CD8-positive, alpha-beta memory T cell (primary cell): ENCODE data around the gene HBZ. TPM values are rescaled to one million over a fixed set of nuclear protein-coding genes. Genes with fewer than 3 reads are reported as not detected.
A peak's percentile ranks its signal among the peaks of the same experiment; 100 is the strongest.

Experiments
- CTCF ChIA-PET: fragments of 350-600 bp; sonication (Branson Sonifier 250); formaldehyde crosslinking; loops from one replicate; lab custom pipeline; 2021; ENCODE audit warnings: antibody characterized with exemption; lab: Charles Lee
- POLR2A ChIA-PET: fragments of 350-600 bp; sonication (Branson Sonifier 250); formaldehyde crosslinking; loops from one replicate; lab custom pipeline; 2021; ENCODE audit warnings: antibody characterized with exemption; lab: Charles Lee
- DNase-seq, 5 donors: peaks; one replicate each; pipeline versions ENCODE4 v3.0.0 to v3.0.0-alpha.2; 2020 to 2022; ENCODE audit warnings: mixed read lengths in 1 of 5
- H3K27ac ChIP-seq: one replicate; pipeline ENCODE4 v1.7.0; 2013; ENCODE audit warnings: low read depth, mild to moderate bottlenecking, low read length, moderate library complexity
- H3K27me3 ChIP-seq: 2 replicates; pipeline ENCODE4 v1.7.0; 2013; ENCODE audit warnings: low read length, mild to moderate bottlenecking; ENCODE audit not compliant: insufficient read depth, poor library complexity, severe bottlenecking
- H3K36me3 ChIP-seq: 2 replicates; pipeline ENCODE4 v1.7.0; 2013; ENCODE audit warnings: mild to moderate bottlenecking, low read length, moderate library complexity; ENCODE audit not compliant: insufficient read depth
- H3K4me1 ChIP-seq: 2 replicates; pipeline ENCODE4 v1.7.0; 2013; ENCODE audit warnings: mild to moderate bottlenecking, low read length, moderate library complexity; ENCODE audit not compliant: insufficient read depth
- H3K4me3 ChIP-seq: 2 replicates; pipeline ENCODE4 v1.7.0; 2013; ENCODE audit warnings: mild to moderate bottlenecking, low read length
- H3K9me3 ChIP-seq: 2 replicates; pipeline ENCODE4 v1.7.0; 2013; ENCODE audit warnings: mild to moderate bottlenecking, low read length
- H3K27ac Mint-ChIP-seq, 8 donors: one replicate each; pipeline ENCODE4 v1.8.0; 2020 to 2021; ENCODE audit warnings: mixed read lengths in 8 of 8, mild to moderate bottlenecking in 6 of 8, inconsistent platforms in 3 of 8, moderate library complexity in 3 of 8
- H3K27me3 Mint-ChIP-seq, 2 donors: one replicate each; pipeline ENCODE4 v1.8.0; 2020 to 2021; ENCODE audit warnings: mixed read lengths in 2 of 2, mild to moderate bottlenecking in 1 of 2, moderate library complexity in 1 of 2
- H3K36me3 Mint-ChIP-seq, 3 donors: one replicate each; pipeline ENCODE4 v1.8.0; 2020 to 2021; ENCODE audit warnings: mixed read lengths in 3 of 3, inconsistent platforms in 1 of 3, mild to moderate bottlenecking in 1 of 3
- H3K4me1 Mint-ChIP-seq, 3 donors: one replicate each; pipeline ENCODE4 v1.8.0; 2020 to 2021; ENCODE audit warnings: mixed read lengths in 3 of 3, inconsistent platforms in 1 of 3, mild to moderate bottlenecking in 1 of 3
- H3K4me3 Mint-ChIP-seq, 7 donors: one replicate each; pipeline ENCODE4 v1.8.0; 2020 to 2021; ENCODE audit warnings: mixed read lengths in 7 of 7, mild to moderate bottlenecking in 6 of 7, moderate library complexity in 4 of 7, inconsistent platforms in 2 of 7
- H3K9me3 Mint-ChIP-seq, 5 donors: one replicate each; pipeline ENCODE4 v1.8.0; 2020 to 2022; ENCODE audit warnings: mixed read lengths in 5 of 5, mild to moderate bottlenecking in 3 of 5, moderate library complexity in 2 of 5, inconsistent platforms in 1 of 5
- polyA plus RNA-seq: library from polyadenylated mRNA; unstranded; fragments of 300-500 nt; fragmentation: Illumina TruSeq; gene quantifications from one replicate; pipeline ENCODE4 v1.2.3, GENCODE V29; 2021
- total RNA-seq, 2 experiments: library from RNA; stranded (reverse); gene quantifications; one replicate each; pipeline ENCODE4 v1.2.3, GENCODE V29; 2021

Gene HBZ
- total and polyA plus RNA-seq, 3 experiments from 2014 or later = not detected

DNA sequence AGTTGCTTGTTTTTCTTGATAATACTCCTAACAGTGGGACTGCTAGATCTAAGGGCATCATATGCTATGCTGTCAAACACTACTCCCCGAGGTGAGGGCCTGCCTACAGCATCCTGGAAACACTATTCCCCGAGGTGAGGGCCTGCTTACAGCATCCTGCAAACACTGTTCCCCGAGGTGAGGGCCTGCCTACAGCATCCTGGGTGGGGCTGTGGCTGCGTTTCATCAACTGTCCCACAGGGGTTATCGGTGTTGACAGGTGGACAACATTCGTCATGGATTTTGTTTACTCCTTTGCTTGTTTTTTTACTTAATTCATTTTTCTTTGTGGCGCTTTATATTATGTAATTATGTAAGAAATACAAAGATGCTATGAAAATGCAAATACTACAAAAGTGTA is 36.4 kb upstream of the HBZ start:
- no peaks in the 10 kb centered on the region for H3K27me3 ChIP-seq
- Mint-ChIP-seq H3K9me3 (no peaks in the 10 kb centered on the region), H3K27me3 (no peaks in the 10 kb centered on the region), H3K27ac (no peak overlapping the region), H3K4me1 (peaks cover 0 to 9% (median 8%) of the 10 kb centered on the region in 3 donors), H3K4me3 (no peak overlapping the region), H3K36me3 (peaks cover 0 to 51% (median 12%) of the 10 kb centered on the region in 3 donors)
- DNase-seq = no peak
- peaks cover 16% of the 10 kb centered on the region for H3K36me3 ChIP-seq
- H3K9me3 ChIP-seq = no peaks in the 10 kb centered on the region
- no peak overlapping the region for H3K27ac ChIP-seq
- no peak overlapping the region for H3K4me3 ChIP-seq
- POLR2A ChIA-PET = no interaction called here
- CTCF ChIA-PET = interaction anchor here (0.9 to 3.5 kb wide), 3 partner anchors 9 to 119 kb away, joined by 3 to 17 read pairs (median 4); partner anchors contain the start of gene FAM234A
- no peaks in the 10 kb centered on the region for H3K4me1 ChIP-seq

DNA sequence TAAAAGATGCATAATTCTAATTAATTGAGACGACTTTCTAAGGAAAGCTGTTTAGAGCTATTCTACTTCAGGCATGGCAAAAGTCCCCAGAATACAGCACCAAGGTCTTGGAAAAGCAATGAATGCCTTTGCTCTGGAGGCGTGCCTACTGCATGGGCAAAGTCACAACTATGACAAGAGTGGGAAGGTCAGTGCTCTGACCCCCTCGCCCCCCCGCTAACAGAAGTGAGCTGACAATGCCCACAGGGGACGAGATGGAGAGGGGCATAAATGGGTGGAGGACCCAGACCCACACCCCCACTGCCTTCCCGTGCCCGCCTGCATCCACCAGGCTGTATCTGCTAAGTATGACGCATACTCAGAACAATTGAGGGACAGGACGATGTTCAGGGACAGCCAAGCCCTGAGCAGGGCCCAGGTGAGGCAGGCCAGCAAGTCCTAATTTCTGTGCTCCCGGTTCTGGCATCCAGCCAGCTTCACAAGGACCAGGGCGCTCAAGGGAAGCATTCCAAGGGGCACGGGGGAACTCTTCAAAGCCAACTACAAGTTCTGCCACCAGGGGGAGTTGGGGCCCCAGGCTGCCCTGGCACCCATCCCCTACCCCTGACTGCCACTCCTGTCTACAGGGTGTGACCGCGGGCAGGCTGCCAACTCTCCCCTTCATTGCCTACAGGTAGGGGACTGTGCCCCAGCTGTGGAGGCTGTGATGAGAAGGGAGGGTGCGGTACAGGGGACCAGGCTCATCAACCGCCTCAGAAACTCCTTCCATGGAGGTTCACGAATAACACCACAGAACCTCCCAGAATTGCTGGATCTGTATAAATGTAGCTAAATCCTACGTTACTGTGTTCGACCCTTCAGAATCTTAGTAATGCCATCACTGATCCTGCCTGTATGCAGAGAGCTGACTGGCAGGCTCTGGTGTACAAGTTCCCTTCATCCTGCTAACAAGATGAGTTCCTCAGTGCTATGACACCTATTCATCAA is 34.8 kb upstream of the HBZ start:
- Mint-ChIP-seq H3K4me3 (no peak overlapping the region), H3K27me3 (no peaks in the 10 kb centered on the region), H3K9me3 (no peaks in the 10 kb centered on the region), H3K27ac (peak overlapping the region in 2 of 8 donors; percentile 17 to 54), H3K36me3 (peaks cover 0 to 40% (median 7%) of the 10 kb centered on the region in 3 donors), H3K4me1 (peaks cover under 1 to 13% (median 8%) of the 10 kb centered on the region in 3 donors)
- H3K9me3 ChIP-seq = no peaks in the 10 kb centered on the region
- peaks cover 8% of the 10 kb centered on the region for H3K36me3 ChIP-seq
- CTCF ChIA-PET = interaction anchor here (0.6 to 3.5 kb wide), 17 partner anchors 10 to 284 kb away, joined by 3 to 17 read pairs (median 3); partner anchors contain the start of genes DECR2 and HBQ1
- POLR2A ChIA-PET = no interaction called here
- H3K27me3 ChIP-seq = no peaks in the 10 kb centered on the region
- H3K4me1 ChIP-seq = no peaks in the 10 kb centered on the region
- no peak overlapping the region for H3K27ac ChIP-seq
- peak; percentile 52 to 73 (median 59) for DNase-seq
- no peak overlapping the region for H3K4me3 ChIP-seq

DNA sequence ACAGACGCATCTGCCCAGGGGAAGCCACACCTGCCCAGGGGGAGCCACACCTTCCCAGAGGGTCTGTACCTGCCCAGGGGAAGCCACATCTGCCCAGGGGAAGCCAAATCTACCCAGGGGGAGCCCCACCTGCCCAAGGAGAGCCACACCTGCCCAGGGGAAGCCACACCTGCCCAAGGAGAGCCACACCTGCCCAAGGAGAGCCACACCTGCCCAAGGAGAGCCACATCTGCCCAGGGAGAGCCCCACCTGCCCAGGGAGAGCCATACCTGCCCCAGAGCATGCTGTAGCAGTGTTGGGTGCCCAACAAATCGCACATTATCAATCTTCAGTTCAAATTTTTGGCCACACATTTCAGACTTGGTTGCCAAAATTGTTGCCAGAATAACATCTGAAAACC is 33.6 kb upstream of the HBZ start:
- Mint-ChIP-seq H3K4me1 (peaks cover 8 to 22% (median 15%) of the 10 kb centered on the region in 3 donors), H3K36me3 (peaks cover 0 to 37% (median 5%) of the 10 kb centered on the region in 3 donors), H3K4me3 (no peak overlapping the region), H3K27me3 (no peaks in the 10 kb centered on the region), H3K9me3 (no peaks in the 10 kb centered on the region), H3K27ac (peak overlapping the region in 2 of 8 donors; percentile 75 to 81)
- no peak for DNase-seq
- no peaks in the 10 kb centered on the region for H3K4me1 ChIP-seq
- no peak overlapping the region for H3K4me3 ChIP-seq
- no peaks in the 10 kb centered on the region for H3K9me3 ChIP-seq
- POLR2A ChIA-PET = no interaction called here
- H3K36me3 ChIP-seq = peaks cover 5% of the 10 kb centered on the region
- no peaks in the 10 kb centered on the region for H3K27me3 ChIP-seq
- H3K27ac ChIP-seq = peak overlapping the region; percentile 43
- CTCF ChIA-PET = interaction anchor here (0.6 to 2.5 kb wide), 6 partner anchors 9 to 264 kb away, joined by 3 to 14 read pairs (median 4); partner anchors contain the start of gene HBQ1

DNA sequence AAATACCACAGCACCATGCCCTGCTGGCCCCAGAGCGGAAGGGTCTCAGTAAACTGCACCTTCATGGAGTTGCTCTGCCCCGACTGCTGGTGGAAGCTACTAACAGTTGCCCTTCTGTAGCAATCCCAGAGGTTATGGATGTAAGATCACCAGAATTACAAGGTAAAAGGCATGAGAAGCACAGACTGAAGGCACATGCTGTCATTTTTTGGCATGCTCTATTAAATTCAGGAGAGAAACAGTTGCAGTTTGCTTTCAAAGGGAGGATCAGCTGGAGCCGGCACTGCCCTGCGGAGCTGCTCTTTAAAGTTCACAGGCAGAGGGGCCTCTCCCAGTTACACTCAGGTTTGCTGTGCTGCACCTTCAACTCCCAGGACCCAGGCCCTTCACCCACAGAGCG is 33.1 kb upstream of the HBZ start:
- Histone ChIP-seq H3K36me3 (peaks cover under 1% of the 10 kb centered on the region), H3K27ac (peak overlapping the region; percentile 43), H3K9me3 (no peaks in the 10 kb centered on the region), H3K4me3 (no peak overlapping the region), H3K4me1 (no peaks in the 10 kb centered on the region), H3K27me3 (no peaks in the 10 kb centered on the region)
- Mint-ChIP-seq H3K27ac (peak overlapping the region in 1 of 8 donors; percentile 75), H3K27me3 (no peaks in the 10 kb centered on the region), H3K4me1 (peaks cover 11 to 26% (median 19%) of the 10 kb centered on the region in 3 donors), H3K4me3 (no peak overlapping the region), H3K36me3 (peaks cover 0 to 34% (median 3%) of the 10 kb centered on the region in 3 donors), H3K9me3 (no peaks in the 10 kb centered on the region)
- POLR2A ChIA-PET = no interaction called here
- no peak for DNase-seq
- CTCF ChIA-PET = interaction anchor here (1.3 to 2.1 kb wide), 3 partner anchors 10 to 244 kb away, joined by 3 to 9 read pairs (median 3); no protein-coding TSS in a partner anchor

DNA sequence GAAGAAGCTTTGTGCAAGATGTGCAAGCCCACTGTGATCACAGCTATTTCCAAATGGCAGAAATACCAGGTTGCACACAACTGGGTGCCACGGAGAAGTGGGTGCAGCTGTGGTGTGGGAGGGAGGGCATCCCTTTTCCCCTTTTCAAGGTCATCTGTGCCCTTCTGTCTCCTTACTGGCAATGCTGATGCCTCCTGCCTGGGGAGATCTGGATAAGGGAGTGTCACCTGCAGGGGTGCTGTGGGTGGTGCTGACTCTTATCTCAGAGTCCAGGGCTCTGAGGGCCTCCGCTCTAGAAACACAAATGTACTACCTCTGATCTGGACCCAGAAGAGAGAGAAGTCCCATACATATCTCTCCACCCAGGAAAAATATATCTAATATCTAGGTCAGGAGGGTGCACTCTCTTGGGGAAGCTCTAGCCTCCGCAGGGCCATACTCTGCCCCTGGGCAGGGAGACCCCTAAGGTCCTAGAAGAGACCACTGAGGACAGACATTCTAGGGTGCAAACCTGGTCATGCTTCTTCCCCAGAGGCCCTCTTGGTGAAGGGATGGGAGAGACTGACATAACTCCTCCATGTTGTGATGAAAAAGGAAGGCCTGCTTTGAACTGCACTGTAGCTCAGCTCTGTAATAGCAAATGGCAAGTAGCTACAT is 32.5 kb upstream of the HBZ start:
- CTCF ChIA-PET = interaction anchor here (1.0 to 2.1 kb wide), 4 partner anchors 10 to 243 kb away, joined by 3 to 9 read pairs (median 3); no protein-coding TSS in a partner anchor
- no peaks in the 10 kb centered on the region for H3K36me3 ChIP-seq
- H3K27ac ChIP-seq = peak overlapping the region; percentile 55
- H3K27me3 Mint-ChIP-seq = no peaks in the 10 kb centered on the region
- POLR2A ChIA-PET = no interaction called here
- H3K9me3 Mint-ChIP-seq = no peaks in the 10 kb centered on the region
- H3K4me1 Mint-ChIP-seq = peaks cover 14 to 30% (median 21%) of the 10 kb centered on the region in 3 donors
- no peak overlapping the region for H3K4me3 ChIP-seq
- H3K27me3 ChIP-seq = no peaks in the 10 kb centered on the region
- no peak for DNase-seq
- H3K9me3 ChIP-seq = no peaks in the 10 kb centered on the region
- peak overlapping the region in 1 of 8 donors; percentile 70 for H3K27ac Mint-ChIP-seq
- H3K4me3 Mint-ChIP-seq = peak overlapping the region in 1 of 7 donors; percentile 54
- H3K36me3 Mint-ChIP-seq = peaks cover 0 to 33% (median 1%) of the 10 kb centered on the region in 3 donors
- no peaks in the 10 kb centered on the region for H3K4me1 ChIP-seq

DNA sequence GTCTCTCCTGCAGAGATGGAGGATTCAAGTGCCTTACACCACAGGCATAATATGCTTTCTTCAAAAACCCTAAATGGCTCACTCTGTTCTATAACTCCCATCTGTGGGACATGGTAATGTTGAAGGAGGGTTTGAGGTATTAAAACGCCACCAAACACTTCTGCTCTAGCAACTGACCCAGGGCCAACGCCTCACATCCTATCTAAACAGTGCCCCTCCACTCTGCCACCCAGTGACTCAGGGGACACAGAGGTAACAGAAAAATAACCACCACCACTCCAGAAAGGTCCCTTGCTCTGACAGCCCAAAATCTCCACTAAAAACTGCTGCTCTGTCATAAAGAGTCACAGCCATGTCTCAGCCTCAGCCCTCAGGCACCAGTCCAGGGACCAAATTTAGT is 31.7 kb upstream of the HBZ start:
- Mint-ChIP-seq H3K4me3 (no peak overlapping the region), H3K27ac (peak overlapping the region in 2 of 8 donors; percentile 24 to 68), H3K4me1 (peaks cover 14 to 30% (median 21%) of the 10 kb centered on the region in 3 donors), H3K27me3 (no peaks in the 10 kb centered on the region), H3K36me3 (peaks cover 0 to 32% (median 3%) of the 10 kb centered on the region in 3 donors), H3K9me3 (no peaks in the 10 kb centered on the region)
- no peak overlapping the region for H3K4me3 ChIP-seq
- no peaks in the 10 kb centered on the region for H3K4me1 ChIP-seq
- H3K36me3 ChIP-seq = no peaks in the 10 kb centered on the region
- peak overlapping the region; percentile 55 for H3K27ac ChIP-seq
- ChIA-PET CTCF (interaction anchor here (1.0 to 2.1 kb wide), 2 partner anchors 14 to 24 kb away, joined by 3 to 9 read pairs; no protein-coding TSS in a partner anchor), POLR2A (no interaction called here)
- no peak for DNase-seq
- H3K9me3 ChIP-seq = no peaks in the 10 kb centered on the region
- no peaks in the 10 kb centered on the region for H3K27me3 ChIP-seq

DNA sequence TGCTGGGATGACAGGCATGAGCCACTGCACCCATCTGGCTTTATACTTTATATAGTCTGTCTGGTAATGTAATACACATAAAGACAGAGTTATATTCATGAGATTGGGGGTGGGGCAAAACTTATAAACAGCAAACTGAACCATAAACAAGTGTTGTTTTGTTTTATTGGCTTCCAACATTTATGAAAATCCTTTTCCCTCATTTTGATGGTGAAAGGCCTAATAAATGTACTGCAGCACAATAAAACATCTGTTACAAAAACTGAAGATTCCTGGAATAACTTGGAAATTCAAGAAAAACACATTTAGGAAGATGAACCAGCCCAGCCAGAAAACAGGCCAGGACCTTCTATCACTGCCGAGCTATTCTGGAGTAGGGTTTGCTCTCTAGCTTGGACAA is 30.1 kb upstream of the HBZ start:
- ChIA-PET POLR2A (no interaction called here), CTCF (interaction anchor here (1.4 kb wide), 1 partner anchor 240 kb away, joined by 3 read pairs; no protein-coding TSS in a partner anchor)
- Histone ChIP-seq H3K27ac (no peak overlapping the region), H3K9me3 (no peaks in the 10 kb centered on the region), H3K27me3 (no peaks in the 10 kb centered on the region), H3K4me1 (no peaks in the 10 kb centered on the region), H3K4me3 (no peak overlapping the region), H3K36me3 (no peaks in the 10 kb centered on the region)
- H3K36me3 Mint-ChIP-seq = peaks cover 0 to 21% (median 3%) of the 10 kb centered on the region in 3 donors
- peak overlapping the region in 1 of 8 donors; percentile 62 for H3K27ac Mint-ChIP-seq
- H3K4me3 Mint-ChIP-seq = no peak overlapping the region
- no peak for DNase-seq
- H3K27me3 Mint-ChIP-seq = no peaks in the 10 kb centered on the region
- H3K9me3 Mint-ChIP-seq = no peaks in the 10 kb centered on the region
- H3K4me1 Mint-ChIP-seq = peaks cover 14 to 30% (median 21%) of the 10 kb centered on the region in 3 donors
